GM18505 (cell line): Measurements from ENCODE around the gene PON3.

ENCODE experiments used
- ATAC-seq: cut with Tn5 transposase; IDR thresholded peaks from one replicate; pipeline ENCODE4 v1.9.1; 2021; ENCODE audit not compliant: unreplicated experiment
- POLR2A ChIP-seq: IDR thresholded peaks from 4 replicates; pipeline ENCODE4 v1.6.1; 2011; ENCODE audit warnings: borderline replicate concordance; ENCODE audit not compliant: insufficient read depth, insufficient read length; ENCODE audit errors: extremely low read depth

The PON3 gene

GRCh38 chr7:95429241-95429990, 33.2 kb upstream of the PON3 start:
- TF ChIP-seq POLR2A = no peak
- no peak for ATAC-seq

- ATAC-seq = no peak
- no peak for TF ChIP-seq POLR2A
Measured at GRCh38 chr7:95427914-95428516, 31.8 kb upstream of the PON3 start.

- no peak for TF ChIP-seq POLR2A
- ATAC-seq = no peak
Measured at GRCh38 chr7:95427166-95427565, 31.0 kb upstream of the PON3 start.

GRCh38 chr7:95425694-95426093, 29.5 kb upstream of the PON3 start:
- TF ChIP-seq POLR2A = no peak
- no peak for ATAC-seq

GRCh38 chr7:95424716-95425115, 28.5 kb upstream of the PON3 start:
- ATAC-seq = no peak
- TF ChIP-seq POLR2A = no peak

- no peak for ATAC-seq
- no peak for TF ChIP-seq POLR2A
Measured at GRCh38 chr7:95421847-95422444, 25.8 kb upstream of the PON3 start.

- no peak for ATAC-seq
- no peak for TF ChIP-seq POLR2A
Measured at GRCh38 chr7:95421000-95421846, 25.0 kb upstream of the PON3 start.

GRCh38 chr7:95412075-95412474, 15.9 kb upstream of the PON3 start:
- no peak for TF ChIP-seq POLR2A
- ATAC-seq = no peak

- no peak for ATAC-seq
- TF ChIP-seq POLR2A = no peak
Measured at GRCh38 chr7:95411666-95412065, 15.5 kb upstream of the PON3 start.

GRCh38 chr7:95411036-95411435, 14.9 kb upstream of the PON3 start:
- TF ChIP-seq POLR2A = no peak

GRCh38 chr7:95407751-95408150, 11.6 kb upstream of the PON3 start:
- no peak for ATAC-seq
- no peak for TF ChIP-seq POLR2A

More at GRCh38 chr7:95411036-95411435, 14.9 kb upstream of the PON3 start:
- ATAC-seq = no peak

- no peak for ATAC-seq
- TF ChIP-seq POLR2A = no peak
Measured at GRCh38 chr7:95405800-95406199, 9.6 kb upstream of the PON3 start.

- no peak for TF ChIP-seq POLR2A
- ATAC-seq = no peak
Measured at GRCh38 chr7:95405208-95405607, 9.0 kb upstream of the PON3 start.
